ENCODE measurements around the gene DDN.

The DDN gene

DNA sequence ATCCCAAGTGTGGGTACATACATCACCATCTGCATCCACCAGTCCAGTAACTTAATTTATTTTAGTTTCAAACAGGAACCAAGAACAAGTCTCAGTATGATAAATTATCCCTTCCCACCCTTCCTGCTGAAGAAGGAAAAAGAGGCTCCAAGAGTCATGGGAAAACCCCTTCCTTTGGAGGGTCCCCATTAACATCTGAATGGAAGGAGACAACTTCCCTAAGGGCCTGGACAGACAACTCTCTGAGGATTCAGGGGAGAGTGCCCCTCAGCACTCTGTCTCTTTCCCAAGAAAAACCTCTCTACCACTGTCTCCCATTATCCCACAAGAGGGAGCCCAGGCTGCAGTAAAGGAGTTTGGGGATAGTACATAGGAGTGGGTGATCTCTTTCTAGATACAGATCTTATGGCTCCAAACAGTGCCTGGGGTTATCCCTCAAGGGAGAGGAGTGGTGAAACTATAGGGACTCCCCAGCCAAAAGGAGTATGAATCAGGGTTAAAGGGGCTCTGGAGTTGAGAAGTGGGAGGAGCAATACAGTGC is 33.8 kb downstream of the DDN start:
- TF ChIP-seq GATA3 (IDR thresholded peaks at IDR 0.05; ENCODE audit: low read depth, low read length) = no peak
- TF ChIP-seq GATA2 (IDR thresholded peaks at IDR 0.05; ENCODE audit: low read depth, low read length) = no peak

DNA sequence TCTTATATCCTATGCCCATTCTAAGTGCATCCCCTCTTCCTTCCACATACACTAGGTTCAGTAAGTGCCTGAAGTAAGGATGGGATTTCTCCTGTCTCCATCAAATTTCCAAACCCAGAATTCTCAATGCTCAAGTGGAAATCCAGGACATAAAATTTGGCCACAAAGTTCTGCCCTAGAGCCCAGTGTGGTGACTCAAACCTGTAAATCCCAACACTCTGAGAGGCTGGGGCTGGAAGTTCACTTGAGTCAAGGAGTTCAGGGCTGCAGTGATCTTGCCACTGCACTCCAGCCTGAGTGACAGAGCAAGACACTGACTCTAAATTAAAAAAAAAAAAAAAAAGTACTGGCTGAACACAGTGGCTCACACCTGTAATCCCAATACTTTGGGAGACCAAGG is 37.4 kb downstream of the DDN start:
- no peak for TF ChIP-seq GATA2 (IDR thresholded peaks at IDR 0.05; ENCODE audit: low read depth, low read length)
- TF ChIP-seq GATA3 (IDR thresholded peaks at IDR 0.05; ENCODE audit: low read depth, low read length) = no peak

DNA sequence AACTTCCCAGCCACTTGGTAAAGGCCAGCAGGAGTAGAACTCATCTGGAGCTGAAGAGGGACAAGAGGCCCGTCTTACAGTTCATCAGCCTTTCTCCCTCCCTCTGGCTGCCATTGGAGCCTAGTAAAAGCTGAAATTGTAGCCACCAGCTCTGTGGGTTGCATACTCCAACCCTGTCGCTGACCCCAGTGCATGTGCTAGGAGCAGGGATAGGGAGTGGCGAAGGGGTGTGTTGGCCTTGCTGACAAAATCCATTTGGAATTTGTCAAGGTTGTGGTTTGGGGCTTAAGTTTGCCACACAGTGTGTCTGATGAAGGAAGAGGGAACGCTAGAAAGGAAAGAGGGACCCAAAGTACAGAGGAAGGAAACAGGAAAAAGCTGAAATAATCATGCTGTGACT is 37.8 kb downstream of the DDN start:
- TF ChIP-seq GATA2 (IDR thresholded peaks at IDR 0.05; ENCODE audit: low read depth, low read length) = no peak
- TF ChIP-seq GATA3 (IDR thresholded peaks at IDR 0.05; ENCODE audit: low read depth, low read length) = no peak

DNA sequence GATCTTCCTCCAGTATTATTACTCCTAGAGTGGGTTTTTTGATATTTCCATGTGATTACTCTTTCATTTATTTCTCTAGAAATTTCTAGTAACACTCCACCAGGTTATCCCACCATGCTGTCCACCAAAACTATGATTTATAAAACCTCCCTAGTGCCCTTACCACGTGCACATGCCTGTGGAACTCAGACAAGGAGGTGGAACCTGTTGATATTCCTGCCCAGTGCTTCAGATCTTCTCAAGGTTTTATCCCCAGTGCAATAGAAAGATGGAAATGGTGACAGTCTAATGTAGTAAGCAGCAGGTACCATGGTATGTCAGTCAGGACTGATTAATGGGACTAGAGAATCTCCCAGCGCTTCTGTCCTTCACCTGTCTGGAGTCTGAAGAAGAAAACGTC is 38.3 kb downstream of the DDN start:
- TF ChIP-seq GATA3 (IDR thresholded peaks at IDR 0.05; ENCODE audit: low read depth, low read length) = no peak
- TF ChIP-seq GATA2 (IDR thresholded peaks at IDR 0.05; ENCODE audit: low read depth, low read length) = no peak

DNA sequence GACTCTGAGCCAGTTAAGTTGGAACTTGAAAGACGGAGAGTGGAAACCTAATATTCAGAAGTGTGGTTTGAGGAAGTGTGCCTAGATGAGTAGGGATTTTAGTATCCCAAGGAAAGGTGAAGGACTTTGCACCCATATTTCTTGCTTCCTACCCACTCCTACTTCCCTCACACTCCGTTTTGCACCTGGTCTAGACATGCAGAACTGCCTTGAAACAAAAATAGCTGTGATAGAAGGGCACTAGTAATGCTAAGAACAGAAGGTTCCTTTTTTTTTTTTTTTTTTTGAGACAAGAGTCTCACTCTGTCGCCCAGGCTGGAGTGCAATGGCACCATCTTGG is 41.2 kb downstream of the DDN start:
- TF ChIP-seq GATA3 (IDR thresholded peaks at IDR 0.05; ENCODE audit: low read depth, low read length) (no peak), GATA2 (IDR thresholded peaks at IDR 0.05; ENCODE audit: low read depth, low read length) (no peak)

DNA sequence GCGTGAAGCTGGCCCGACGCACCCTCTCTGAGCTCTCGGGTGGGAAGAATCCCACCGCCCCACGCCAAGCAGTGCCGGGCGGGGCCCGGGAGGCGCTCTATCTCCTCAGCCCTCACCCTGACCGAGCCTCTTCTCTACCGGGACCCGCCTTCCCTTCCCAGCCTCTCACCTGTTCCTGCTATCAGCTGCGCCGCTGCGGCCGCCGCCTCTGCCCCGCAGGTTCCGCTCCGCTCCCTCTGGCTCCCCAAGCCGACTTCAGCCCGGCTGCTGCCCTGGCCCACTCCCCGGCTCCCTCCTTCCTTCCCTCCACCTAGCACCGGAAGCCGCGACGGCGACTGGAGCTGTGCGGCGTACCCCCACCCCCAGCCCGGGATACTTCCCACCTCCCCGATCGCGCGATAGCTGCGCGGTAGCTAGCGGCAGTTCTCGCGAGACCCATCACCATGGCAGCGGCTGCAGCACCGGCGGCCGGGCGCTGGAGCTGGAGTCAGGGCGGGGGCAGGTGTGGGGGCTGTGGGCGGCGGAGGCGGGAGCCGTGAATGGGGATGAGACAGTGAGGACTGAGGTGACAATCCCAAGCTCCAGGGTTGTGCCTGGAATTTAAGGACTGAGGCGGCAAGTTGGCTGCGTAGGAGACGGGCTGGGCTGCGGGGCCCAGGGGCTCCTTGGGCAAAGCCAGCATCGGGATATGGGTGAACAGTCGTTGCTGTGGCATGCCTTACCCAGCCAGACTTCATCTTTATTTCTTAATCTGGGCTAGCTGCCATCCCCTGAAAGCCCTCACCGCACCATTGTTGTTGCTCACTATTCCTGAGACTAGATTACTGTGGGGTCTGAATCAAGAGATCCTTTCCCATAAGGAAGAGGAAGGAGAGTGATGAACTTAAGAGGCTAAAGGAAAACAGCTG is 41.8 kb downstream of the DDN start, which contains the start of gene ARF3:
Gene ARF3, minus strand, starts transcription at position 347 of the 908 bp plus-strand sequence. CDS start 16,392 bp downstream, outside the sequence.
- TF ChIP-seq GATA2 (IDR thresholded peaks at IDR 0.05; ENCODE audit: low read depth, low read length) (no peak), GATA3 (IDR thresholded peaks at IDR 0.05; ENCODE audit: low read depth, low read length) (no peak)

DNA sequence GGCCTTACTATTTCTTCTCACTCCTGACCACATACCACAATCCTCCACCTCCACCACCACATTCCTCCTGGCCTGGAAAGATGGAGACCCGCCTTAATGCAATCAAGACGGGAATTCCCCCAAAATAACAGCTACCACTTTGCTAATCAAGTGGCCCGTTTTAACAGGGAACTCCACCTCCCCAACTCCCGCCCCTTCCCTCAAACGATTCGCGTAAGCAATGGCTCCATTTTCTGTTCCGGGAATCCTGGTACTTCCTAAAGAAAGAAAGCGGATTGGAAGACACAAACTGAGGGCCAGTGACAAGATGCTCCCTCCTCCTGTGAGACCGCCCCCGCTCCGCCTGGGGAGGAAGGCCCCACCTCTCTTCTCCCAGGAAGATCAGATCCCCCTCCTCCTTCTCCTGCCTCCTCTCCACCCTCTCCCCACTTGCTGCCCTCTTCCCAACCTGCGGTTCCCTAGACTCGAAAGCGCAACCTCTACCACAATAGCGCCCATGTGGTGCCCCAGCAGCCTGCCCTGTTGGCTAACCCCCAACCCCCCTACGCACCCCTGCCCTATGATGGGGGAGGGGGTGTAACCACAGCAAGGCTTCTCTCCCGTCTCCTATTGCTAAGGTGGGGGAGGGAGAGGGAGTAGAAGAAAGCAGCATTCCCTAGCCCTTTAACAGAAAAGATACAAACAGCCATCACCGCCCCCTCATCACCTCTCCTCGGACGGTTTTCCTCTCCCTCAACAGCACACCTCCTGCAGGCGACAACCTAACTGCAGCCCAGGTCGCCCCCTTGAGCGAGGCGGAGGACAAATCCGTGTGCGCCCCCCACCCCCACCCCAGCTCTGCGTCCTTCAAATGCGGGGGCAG is 42.7 kb downstream of the DDN start:
- no peak for TF ChIP-seq GATA3 (IDR thresholded peaks at IDR 0.05; ENCODE audit: low read depth, low read length)
- no peak for TF ChIP-seq GATA2 (IDR thresholded peaks at IDR 0.05; ENCODE audit: low read depth, low read length)

DNA sequence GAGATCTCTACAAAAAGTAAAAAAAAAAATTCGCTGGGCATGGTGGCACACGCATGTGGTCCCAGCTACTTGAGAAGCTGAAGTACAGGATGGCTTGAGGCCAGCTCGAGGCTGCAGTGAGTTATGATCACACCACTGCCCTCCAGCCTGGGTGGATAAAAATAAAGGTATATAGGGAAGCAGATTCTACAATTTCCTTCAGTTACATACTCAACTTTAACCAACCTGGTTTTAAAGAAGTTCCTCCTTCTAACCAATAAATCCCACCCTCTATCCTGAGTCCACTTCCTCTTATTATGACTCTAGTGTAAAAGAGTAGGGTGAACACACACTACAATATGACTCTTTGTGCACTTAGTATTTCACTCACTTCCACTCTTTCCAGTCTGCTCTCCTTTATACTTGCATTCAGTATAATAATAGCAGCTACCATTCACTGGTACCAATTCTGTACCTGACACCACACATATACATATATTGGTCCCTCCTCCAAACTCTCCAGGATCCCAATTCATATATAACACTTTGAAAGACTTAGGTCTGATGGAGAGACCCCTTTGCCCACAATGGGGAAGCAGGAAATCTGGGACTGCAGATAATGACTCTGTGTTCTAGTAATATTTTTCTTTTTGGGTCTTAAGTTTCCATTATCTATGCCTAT is 44.2 kb downstream of the DDN start:
- TF ChIP-seq GATA3 (IDR thresholded peaks at IDR 0.05; ENCODE audit: low read depth, low read length) (no peak), GATA2 (IDR thresholded peaks at IDR 0.05; ENCODE audit: low read depth, low read length) (no peak)

- TF ChIP-seq GATA3 (IDR thresholded peaks at IDR 0.05; ENCODE audit: low read depth, low read length) (no peak), GATA2 (IDR thresholded peaks at IDR 0.05; ENCODE audit: low read depth, low read length) (no peak)
Observed at GRCh38 chr12:48954061-48954460, 45.1 kb downstream of the DDN start.

GRCh38 chr12:48952691-48953090 is 46.5 kb downstream of the DDN start:
- TF ChIP-seq GATA2 (IDR thresholded peaks at IDR 0.05; ENCODE audit: low read depth, low read length) = no peak
- TF ChIP-seq GATA3 (IDR thresholded peaks at IDR 0.05; ENCODE audit: low read depth, low read length) = no peak

DNA sequence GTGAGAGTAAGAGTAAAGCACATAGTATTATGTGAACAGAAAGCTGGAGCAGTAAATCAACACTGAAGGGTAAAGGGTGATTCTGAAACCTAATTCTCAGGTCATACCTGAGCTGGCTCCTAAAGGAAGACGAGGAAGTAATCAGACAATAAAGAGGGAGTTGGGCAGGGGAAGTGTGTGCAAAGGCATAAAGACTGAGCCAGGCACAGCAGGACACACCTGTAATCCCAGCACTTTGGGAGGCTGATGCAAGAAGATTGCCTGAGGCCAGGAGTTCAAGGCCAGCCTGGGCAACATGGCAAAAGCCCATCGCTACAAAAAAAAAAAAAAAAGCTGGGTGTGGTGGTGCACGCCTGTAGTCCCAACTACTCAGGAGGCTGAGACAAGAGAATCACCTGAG is 51.4 kb downstream of the DDN start:
- TF ChIP-seq GATA3 (IDR thresholded peaks at IDR 0.05; ENCODE audit: low read depth, low read length) (no peak), GATA2 (IDR thresholded peaks at IDR 0.05; ENCODE audit: low read depth, low read length) (no peak)

GRCh38 chr12:48946943-48947342 is 52.2 kb downstream of the DDN start:
- TF ChIP-seq GATA2 (IDR thresholded peaks at IDR 0.05; ENCODE audit: low read depth, low read length) (no peak), GATA3 (IDR thresholded peaks at IDR 0.05; ENCODE audit: low read depth, low read length) (no peak)

GRCh38 chr12:48946205-48946604 is 53.0 kb downstream of the DDN start:
- TF ChIP-seq GATA3 (IDR thresholded peaks at IDR 0.05; ENCODE audit: low read depth, low read length) (no peak), GATA2 (IDR thresholded peaks at IDR 0.05; ENCODE audit: low read depth, low read length) (no peak)

Data from SH-SY5Y (cell line).